ENCODE measurements around the gene AMN1. TPM values are rescaled to one million over a fixed set of nuclear protein-coding genes. Genes with fewer than 3 reads are reported as not detected.

AMN1 gene
- total and polyA plus RNA-seq, 2 of the 4 experiments (the other 2 are of a cell fraction) = 3.4 to 5.2 TPM

GRCh38 chr12:31737345-31737744, 8.5 kb upstream of the AMN1 start:
- no peak overlapping the region for H3K4me3 ChIP-seq (ENCODE audit: insufficient read depth, low read depth, low read length)
- in situ Hi-C loops (cut with MboI; ENCODE audit: low sequenced_read_pairs) (no loop called here), intact Hi-C loops (cut with micrococcal nuclease) (no loop called here), dilution Hi-C loops (cut with HindIII; ENCODE audit: low sequenced_read_pairs, unreplicated experiment) (no loop called here)
- no peak overlapping the region for H2BK15ac ChIP-seq (ENCODE audit: low read depth, low read length)
- no peak overlapping the region for H4K8ac ChIP-seq (ENCODE audit: low read depth in 2 of 2, low read length in 2 of 2)
- no peak overlapping the region for H3K4me2 ChIP-seq (ENCODE audit: low read depth, low read length)
- H3K9me3 ChIP-seq (ENCODE audit: control insufficient read depth, insufficient read depth, low read length) = no peaks in the 10 kb centered on the region
- WGBS, 2 experiments (ENCODE audit: extremely low coverage in 2 of 2, insufficient read length in 1 of 2) = no CpG with 5 or more reads among the region's 4 CpGs
- H3K4ac ChIP-seq (ENCODE audit: low read depth, low read length) = no peak overlapping the region
- H3K9ac ChIP-seq (ENCODE audit: low read depth, low read length) = no peak overlapping the region
- ChIA-PET CTCF (no interaction called here), POLR2A (ENCODE audit: unreplicated experiment) (no interaction called here)
- DNase-seq = no peak
- no peak overlapping the region for H3K18ac ChIP-seq (ENCODE audit: low read depth, low read length)
- H2AK9ac ChIP-seq (replicated peaks; ENCODE audit: low read depth, low read length, poor library complexity) = no peak overlapping the region
- BruUV-seq (replicated peaks) = no TSS peak
- no peaks in the 10 kb centered on the region for H4K20me1 ChIP-seq (ENCODE audit: insufficient read depth, low read length)
- H3K4me1 ChIP-seq (ENCODE audit: control insufficient read depth, insufficient read depth, low read length) = no peaks in the 10 kb centered on the region; the same call in 1 of the 2 replicates
- H2BK5ac ChIP-seq (ENCODE audit: low read depth, low read length, poor library complexity, severe bottlenecking) = no peak overlapping the region
- no peak overlapping the region for H4K5ac ChIP-seq (ENCODE audit: low read depth, low read length)
- no peak for TF ChIP-seq BHLHE40 (IDR thresholded peaks at IDR 0.05; ENCODE audit: low read depth, low read length)
- no peak for TF ChIP-seq MAFK (IDR thresholded peaks at IDR 0.05; ENCODE audit: low read depth, low read length)
- TF ChIP-seq, protein P1, sequence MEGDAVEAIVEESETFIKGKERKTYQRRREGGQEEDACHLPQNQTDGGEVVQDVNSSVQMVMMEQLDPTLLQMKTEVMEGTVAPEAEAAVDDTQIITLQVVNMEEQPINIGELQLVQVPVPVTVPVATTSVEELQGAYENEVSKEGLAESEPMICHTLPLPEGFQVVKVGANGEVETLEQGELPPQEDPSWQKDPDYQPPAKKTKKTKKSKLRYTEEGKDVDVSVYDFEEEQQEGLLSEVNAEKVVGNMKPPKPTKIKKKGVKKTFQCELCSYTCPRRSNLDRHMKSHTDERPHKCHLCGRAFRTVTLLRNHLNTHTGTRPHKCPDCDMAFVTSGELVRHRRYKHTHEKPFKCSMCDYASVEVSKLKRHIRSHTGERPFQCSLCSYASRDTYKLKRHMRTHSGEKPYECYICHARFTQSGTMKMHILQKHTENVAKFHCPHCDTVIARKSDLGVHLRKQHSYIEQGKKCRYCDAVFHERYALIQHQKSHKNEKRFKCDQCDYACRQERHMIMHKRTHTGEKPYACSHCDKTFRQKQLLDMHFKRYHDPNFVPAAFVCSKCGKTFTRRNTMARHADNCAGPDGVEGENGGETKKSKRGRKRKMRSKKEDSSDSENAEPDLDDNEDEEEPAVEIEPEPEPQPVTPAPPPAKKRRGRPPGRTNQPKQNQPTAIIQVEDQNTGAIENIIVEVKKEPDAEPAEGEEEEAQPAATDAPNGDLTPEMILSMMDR (conservative IDR thresholded peaks at IDR 0.05; ENCODE audit: low read depth, low read length) = no peak
- no peak for TF ChIP-seq CHD1 (IDR thresholded peaks at IDR 0.05; ENCODE audit: low read depth, low read length)
- TF ChIP-seq ELK1 (IDR thresholded peaks at IDR 0.05; ENCODE audit: borderline replicate concordance, low read depth, low read length) = no peak
- TF ChIP-seq USF2 (IDR thresholded peaks at IDR 0.05; ENCODE audit: low read depth, low read length) = no peak
- TF ChIP-seq POLR2A (IDR thresholded peaks at IDR 0.05; ENCODE audit: low read depth, low read length) = no peak
- TF ChIP-seq RFX5 (IDR thresholded peaks at IDR 0.05; ENCODE audit: low read depth, low read length) = no peak
- TF ChIP-seq CEBPB (IDR thresholded peaks at IDR 0.05; ENCODE audit: low read depth, low read length) = no peak
- TF ChIP-seq RAD21 (IDR thresholded peaks at IDR 0.05; ENCODE audit: low read length) = no peak
- TF ChIP-seq NFE2L2 (IDR thresholded peaks at IDR 0.05; ENCODE audit: low read depth, low read length) = no peak
- no peak for TF ChIP-seq SMC3 (IDR thresholded peaks at IDR 0.05; ENCODE audit: low read depth, low read length)
- TF ChIP-seq FOS (IDR thresholded peaks at IDR 0.05; ENCODE audit: low read depth, low read length) = no peak
- no peak for TF ChIP-seq MXI1 (IDR thresholded peaks at IDR 0.05; ENCODE audit: borderline replicate concordance, low read depth, low read length)
- TF ChIP-seq RCOR1 (IDR thresholded peaks at IDR 0.05; ENCODE audit: insufficient replicate concordance, low read length) = no peak
- no peaks in the 10 kb centered on the region for H3K27me3 ChIP-seq (ENCODE audit: control insufficient read depth, insufficient read depth, low read length)
- no peak overlapping the region for H2BK20ac ChIP-seq (ENCODE audit: low read depth, low read length)
- ATAC-seq (ENCODE audit: low read depth) = no peak
- H2AK5ac ChIP-seq (ENCODE audit: low read depth, low read length) = no peak overlapping the region
- no peak overlapping the region for H3K23ac ChIP-seq (ENCODE audit: low read depth, low read length)
- H3K27ac ChIP-seq (ENCODE audit: insufficient read depth, low read length) = no peak overlapping the region
- H3K14ac ChIP-seq (replicated peaks; ENCODE audit: low read depth, low read length) = 0 out of 2 replicates have a peak overlapping the region, but pooled peaks have one; percentile 6
- H2BK120ac ChIP-seq (ENCODE audit: low read depth, low read length) = no peak overlapping the region
- H4K91ac ChIP-seq (ENCODE audit: insufficient read depth, low read depth, low read length) = no peak overlapping the region
- H3K36me3 ChIP-seq (ENCODE audit: control insufficient read depth, insufficient read depth, low read length) = no peaks in the 10 kb centered on the region
- H3K9me1 ChIP-seq (ENCODE audit: insufficient read depth, low read length) = no peaks in the 10 kb centered on the region; the same call in 1 of the 2 replicates
- no peak overlapping the region for H3K56ac ChIP-seq (ENCODE audit: extremely low read depth, insufficient read depth, low read length)
- H3K79me1 ChIP-seq (ENCODE audit: low read depth in 1 of 2, low read length in 2 of 2) = no peaks in the 10 kb centered on the region
- no peak overlapping the region for H2AFZ ChIP-seq (replicated peaks; ENCODE audit: low read length, poor library complexity)
